Esophagus mucosa (tissue), 1 donor: ENCODE measurements around the gene PELO. TPM values are rescaled to one million over a fixed set of nuclear protein-coding genes. Genes with fewer than 3 reads are reported as not detected.
"Not testable (repeated sequence)": the region's sequence is repeated elsewhere in the genome, so short reads cannot be mapped to it uniquely, and the experiment has no call there.

Experiments used
- ATAC-seq: fragments of 200-7000 bp; cut with Tn5 transposase; one replicate; pipeline ENCODE4 v1.9.1; 2020
- total RNA-seq: library from RNA; stranded (reverse); gene quantifications from one replicate; pipeline ENCODE4 v1.2.4, GENCODE V29; 2023
- donor health status: DM: yes; HTN: yes; CAD: no.

The PELO gene
- total RNA-seq = 7.6 TPM

- ATAC-seq = peak; percentile 59
Measured at GRCh38 chr5:52787600-52788504, at the start of gene PELO, which contains the start of gene ITGA1. Gene PELO (plus strand): TSS chr5:52787916. CDS start chr5:52800395, 12,479 bp downstream. Gene ITGA1 (plus strand): TSS chr5:52787916. CDS start chr5:52788354, 438 bp downstream.

DNA sequence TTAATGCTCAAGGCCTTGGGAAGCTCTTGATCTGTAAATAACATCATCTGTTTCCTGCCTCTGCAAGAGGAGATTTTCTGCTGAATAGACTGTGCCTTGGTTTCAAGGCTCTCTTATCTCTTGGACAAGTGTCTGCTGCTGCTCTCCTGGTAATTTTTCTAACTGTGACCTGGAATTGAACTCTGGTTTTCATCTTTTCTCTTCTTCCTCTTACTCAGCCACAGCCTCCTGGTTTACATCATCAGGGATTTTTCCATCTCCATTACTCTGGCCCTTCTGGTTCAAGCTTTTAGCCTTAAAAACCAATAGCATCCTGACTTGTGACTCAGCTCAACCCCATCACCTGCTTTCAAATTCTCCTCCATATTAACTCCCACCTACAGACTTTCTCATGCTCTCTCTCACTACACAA lies 49.6 kb upstream of the PELO start:
- ATAC-seq = no peak

DNA sequence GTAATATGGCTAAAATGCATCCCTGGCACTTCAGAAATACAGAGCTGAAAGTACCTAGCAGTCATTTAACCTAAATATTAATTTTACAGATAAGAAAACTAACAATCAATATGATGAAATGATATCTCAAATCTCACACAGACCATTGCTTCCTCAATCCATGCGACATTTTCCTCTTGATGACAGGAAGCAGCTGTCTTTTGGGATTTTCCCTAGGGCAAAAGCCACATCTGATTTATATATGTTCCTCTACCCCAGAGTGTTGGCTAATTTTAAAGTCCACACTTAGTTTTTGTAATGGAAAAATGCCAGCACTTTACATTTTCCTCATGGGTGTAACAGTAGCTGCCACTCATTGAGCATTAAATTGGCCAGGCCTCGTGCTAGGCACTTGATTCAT lies 47.7 kb upstream of the PELO start:
- ATAC-seq = no peak

- no peak for ATAC-seq
Measured at GRCh38 chr5:52743012-52743411, 44.7 kb upstream of the PELO start.

- ATAC-seq = no peak
Measured at GRCh38 chr5:52743529-52743928, 44.2 kb upstream of the PELO start.

GRCh38 chr5:52743970-52744369 lies 43.7 kb upstream of the PELO start:
- no peak for ATAC-seq

- ATAC-seq = not testable (repeated sequence)
Measured at GRCh38 chr5:52744867-52745458, 42.8 kb upstream of the PELO start.

- ATAC-seq = no peak
Measured at GRCh38 chr5:52746539-52746938, 41.2 kb upstream of the PELO start.

GRCh38 chr5:52748590-52748989 lies 39.1 kb upstream of the PELO start:
- ATAC-seq = no peak

GRCh38 chr5:52749666-52750065 lies 38.0 kb upstream of the PELO start:
- no peak for ATAC-seq

- ATAC-seq = no peak
Measured at GRCh38 chr5:52751137-52751536, 36.6 kb upstream of the PELO start.

DNA sequence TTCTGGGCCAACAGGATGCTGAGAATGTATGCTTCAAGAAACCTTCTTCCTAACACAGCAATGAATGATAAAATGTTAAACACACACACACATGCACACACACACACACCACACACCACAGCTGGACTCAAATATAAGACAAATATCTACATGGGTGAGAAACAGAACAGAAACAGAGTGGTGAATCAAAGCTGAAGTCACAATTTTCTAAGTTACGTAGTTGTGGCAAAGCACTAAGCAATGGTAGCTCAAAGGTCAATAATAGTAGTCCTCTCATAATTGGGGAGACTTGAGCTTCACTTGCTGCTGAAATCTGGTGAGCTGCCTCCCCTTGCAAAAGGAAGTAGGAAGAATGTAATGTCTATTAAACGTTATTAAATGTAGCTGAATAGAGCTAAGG lies 33.7 kb upstream of the PELO start:
- ATAC-seq = no peak

DNA sequence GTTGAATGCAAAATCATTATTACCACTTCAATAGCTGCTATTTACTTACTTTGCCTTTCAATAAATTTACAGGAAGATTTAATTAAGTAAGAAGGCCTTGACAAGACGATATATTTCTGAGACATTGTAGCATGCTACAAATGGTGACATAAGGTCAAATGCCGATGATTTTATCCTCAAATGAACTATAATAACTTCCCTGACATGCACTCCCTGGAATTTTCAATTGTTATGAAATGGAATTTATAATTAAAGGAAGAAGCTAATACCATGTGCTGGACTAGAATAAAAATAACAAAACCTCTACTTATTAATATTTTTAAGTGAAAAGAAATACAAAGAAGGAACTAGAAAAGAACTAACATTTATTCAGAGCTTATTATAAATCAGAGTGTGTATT lies 30.2 kb upstream of the PELO start:
- ATAC-seq = no peak

- ATAC-seq = no peak
Measured at GRCh38 chr5:52758014-52758413, 29.7 kb upstream of the PELO start.

GRCh38 chr5:52759331-52759730 lies 28.4 kb upstream of the PELO start:
- no peak for ATAC-seq

DNA sequence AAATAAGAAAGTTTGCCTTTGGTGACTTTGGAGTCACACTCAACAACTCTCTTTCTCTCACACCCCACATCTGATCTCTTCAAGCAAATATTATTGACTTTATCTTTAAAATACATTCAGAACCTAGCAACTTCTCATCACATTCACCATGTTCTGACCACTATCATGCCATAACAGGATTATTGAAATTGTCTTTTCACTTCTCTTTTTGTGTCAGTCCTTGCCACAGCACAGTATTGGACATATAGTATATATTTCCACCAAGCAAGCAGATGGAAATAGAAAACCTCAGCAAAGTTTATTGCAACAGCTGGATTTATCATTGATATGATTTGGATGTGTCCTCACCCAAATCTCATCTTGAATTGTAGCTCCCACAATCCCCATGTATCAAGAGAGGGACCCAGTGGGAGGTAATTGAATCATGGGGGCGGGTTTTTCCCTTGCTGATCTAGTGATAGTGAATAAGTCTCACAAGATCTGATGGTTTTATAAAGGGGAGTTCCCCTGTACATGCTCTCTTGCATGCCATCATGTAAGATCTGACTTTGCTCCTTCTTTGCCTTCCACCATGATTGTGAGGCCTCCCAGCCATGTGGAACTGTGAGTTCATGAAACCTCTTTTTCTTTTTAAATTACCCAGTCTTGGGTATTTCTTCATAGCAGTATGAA lies 26.9 kb upstream of the PELO start:
- no peak for ATAC-seq

DNA sequence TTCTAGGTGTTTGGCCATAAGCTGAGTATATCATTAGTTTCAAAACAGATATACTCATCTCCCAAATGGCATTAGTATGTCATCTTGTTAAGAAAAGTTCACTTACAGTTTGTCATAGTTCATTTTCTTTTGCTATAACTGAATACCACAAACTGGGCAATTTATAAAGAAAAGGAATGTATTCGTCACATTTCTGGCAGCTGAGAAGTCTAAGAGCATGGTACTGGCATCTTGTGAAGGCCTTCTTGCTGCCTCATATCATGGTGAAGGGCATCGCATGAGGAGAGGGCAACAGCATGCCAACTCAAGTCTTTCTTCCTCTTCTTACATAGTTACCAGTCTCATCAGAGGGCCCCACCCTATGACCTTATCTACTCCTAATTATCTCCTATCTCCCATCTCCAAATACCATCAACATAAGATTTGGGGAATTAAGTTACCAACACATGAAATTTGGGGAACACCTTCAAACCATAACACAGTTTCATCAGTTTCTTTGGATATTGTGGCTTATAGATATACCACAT lies 20.4 kb upstream of the PELO start:
- ATAC-seq = no peak

DNA sequence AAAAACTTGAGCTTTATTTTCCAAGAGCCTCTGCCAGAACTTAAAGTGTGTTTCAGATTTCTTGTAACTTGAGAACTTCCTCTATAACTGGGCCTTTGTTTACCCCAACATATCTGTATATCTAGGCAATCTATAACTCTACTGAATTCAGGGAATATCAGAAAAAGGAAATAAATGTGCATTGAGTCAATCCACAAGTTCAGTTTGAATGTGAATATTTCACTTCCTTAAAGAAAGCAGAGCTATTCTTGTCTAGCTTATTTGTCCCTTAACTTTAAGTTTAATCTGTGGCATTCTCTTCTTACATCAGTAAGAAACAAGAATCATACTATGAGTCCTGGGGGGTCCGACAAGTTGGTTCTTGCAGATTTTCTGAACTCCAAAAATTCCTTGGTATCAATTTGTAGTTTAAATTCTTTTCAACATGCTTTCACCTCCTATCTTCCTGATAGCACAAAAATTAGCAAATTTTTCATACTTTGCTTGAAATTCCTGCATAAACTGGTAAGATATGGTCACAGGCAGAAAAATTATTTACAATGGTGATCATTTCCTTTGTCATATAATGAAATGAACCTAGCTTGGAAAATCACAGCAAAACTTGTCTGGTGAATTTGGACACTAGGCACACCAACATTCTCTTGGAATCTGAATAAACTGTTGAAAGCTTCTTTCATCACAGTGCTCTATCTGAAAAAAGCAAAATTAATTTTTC lies 19.8 kb upstream of the PELO start:
- no peak for ATAC-seq

- no peak for ATAC-seq
Measured at GRCh38 chr5:52769061-52769460, 18.7 kb upstream of the PELO start.

DNA sequence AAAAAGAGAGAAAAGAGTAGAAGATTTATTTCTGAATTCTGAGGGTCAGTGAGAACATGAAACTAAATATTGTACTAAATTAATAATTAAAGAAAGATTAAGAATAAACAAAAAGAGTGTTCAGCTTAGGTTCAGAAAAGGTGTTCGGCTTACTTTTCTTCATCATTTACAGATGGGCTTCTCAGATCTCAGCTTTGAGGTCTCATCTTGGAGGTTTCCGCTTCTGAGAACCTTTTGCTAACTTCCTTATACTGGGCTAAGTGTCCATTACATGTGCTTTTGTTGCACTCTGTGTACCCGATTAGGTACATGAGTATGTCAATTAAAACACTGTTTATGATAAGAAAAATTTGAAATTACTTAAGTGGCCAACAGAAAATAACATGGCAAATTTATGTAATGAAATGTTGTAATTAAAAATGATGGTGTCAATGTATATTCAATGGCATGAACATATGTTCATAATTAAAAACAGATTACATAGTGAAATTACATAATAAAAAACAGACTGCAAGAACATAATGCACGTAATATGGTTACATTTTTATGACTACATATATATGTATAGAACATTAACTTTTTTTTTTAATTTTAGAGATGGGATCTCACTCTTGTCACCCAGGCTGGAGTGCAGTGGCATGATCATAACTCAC lies 17.3 kb upstream of the PELO start:
- no peak for ATAC-seq

- no peak for ATAC-seq
Measured at GRCh38 chr5:52771343-52772039, 16.2 kb upstream of the PELO start.
